GM12872 (cell line): ENCODE results near the gene HBG2.
"Not testable (repeated sequence)": the region's sequence is repeated elsewhere in the genome, so short reads cannot be mapped to it uniquely, and the experiment has no call there.

ENCODE experiments used
- CTCF ChIP-seq: IDR thresholded peaks from 3 replicates; pipeline ENCODE4 v1.5.1; 2011; ENCODE audit warnings: low read depth, mild to moderate bottlenecking, low read length, moderate library complexity; ENCODE audit not compliant: insufficient read depth

HBG2 gene

GRCh38 chr11:5254646-5255413 is at the start of gene HBG2:
Gene HBG2 (minus strand): TSS chr11:5254781. CDS start chr11:5254728, 53 bp downstream.
- not testable (repeated sequence) for TF ChIP-seq CTCF

GRCh38 chr11:5304046-5304445 is 49.5 kb upstream of the HBG2 start:
- TF ChIP-seq CTCF, result no peak

- no peak for TF ChIP-seq CTCF
Measured at GRCh38 chr11:5303626-5304025, 49.0 kb upstream of the HBG2 start.

GRCh38 chr11:5301846-5302245 is 47.3 kb upstream of the HBG2 start, which contains the start of gene OR51B4:
Gene OR51B4 (minus strand): TSS chr11:5301946. CDS start chr11:5301946, 0 bp downstream.
- TF ChIP-seq CTCF, result no peak

GRCh38 chr11:5300251-5300650 is 45.7 kb upstream of the HBG2 start:
- no peak for TF ChIP-seq CTCF

- no peak for TF ChIP-seq CTCF
Measured at GRCh38 chr11:5298451-5298850, 43.9 kb upstream of the HBG2 start.

GRCh38 chr11:5297721-5298323 is 43.2 kb upstream of the HBG2 start:
- no peak for TF ChIP-seq CTCF
